HCT116 (cell line): Measurements from ENCODE around the gene KATNAL1. TPM values are rescaled to one million over a fixed set of nuclear protein-coding genes. Genes with fewer than 3 reads are reported as not detected.

Experiments used
- ATAC-seq: fragments of 200-7000 bp; cut with Tn5 transposase; 2 replicates; pipeline ENCODE4 v1.9.1; 2020; ENCODE audit warnings: mild to moderate bottlenecking, moderate library complexity
- BruUV-seq: library from RNA; stranded (reverse); fragments of 400-500 nt; replicated peaks from 2 replicates; lab custom pipeline; 2021; lab: Mats Ljungman, UMichigan
- CTCF ChIA-PET: fragments of 300-600 bp; sonication (Branson Sonifier 250); formaldehyde crosslinking; loops from one replicate; lab custom pipeline; 2021; ENCODE audit warnings: antibody characterized with exemption; lab: Charles Lee
- POLR2A ChIA-PET: fragments of 300-600, 350-600 bp; sonication (Branson Sonifier 250); formaldehyde crosslinking; loops from one replicate; lab custom pipeline; 2021; ENCODE audit warnings: antibody characterized with exemption; lab: Charles Lee
- RAD21 ChIA-PET, 2 experiments: fragments of 300-600 bp; sonication (Branson Sonifier 250); formaldehyde crosslinking; loops; one replicate each; lab custom pipeline; 2023; ENCODE audit warnings: low total read pairs in 2 of 2; ENCODE audit not compliant: uncharacterized antibody in 2 of 2, unreplicated experiment in 2 of 2, low non-redundant PET in 1 of 2; lab: Charles Lee
- DNase-seq: peaks from one replicate; pipeline ENCODE4 v3.0.0-alpha.2; 2010; ENCODE audit warnings: low read depth, low spot score
- H2AFZ ChIP-seq: fragments of 200-600 bp; shearing (Covaris generic), sonication (generic); 2 replicates; pipeline ENCODE4 v1.6.1; 2017; ENCODE audit warnings: low read depth, mixed run types, mixed read lengths, antibody characterized with exemption, low read length; ENCODE audit not compliant: poor library complexity, severe bottlenecking
- H3K27ac ChIP-seq: 2 replicates; pipeline ENCODE4 v1.5.1; 2012; ENCODE audit warnings: low read depth, low read length
- H3K27me3 ChIP-seq: fragments of 200-600 bp; sonication (generic); 2 replicates; pipeline ENCODE4 v1.6.1; 2016; ENCODE audit warnings: mixed run types, low read length, mixed read lengths; ENCODE audit not compliant: insufficient read depth
- H3K36me3 ChIP-seq, 2 experiments: fragments of 200-500 bp in 1 of 2; fragments of 200-600 bp in 1 of 2; sonication (Bioruptor generic) in 1 of 2; sonication (generic) in 1 of 2; 2 replicates each; pipeline versions ENCODE4 v1.5.1 to v1.6.1; 2014 to 2016; ENCODE audit warnings: low read length in 2 of 2, inconsistent platforms in 1 of 2, mixed read lengths in 1 of 2, mixed run types in 1 of 2; ENCODE audit not compliant: insufficient read depth in 2 of 2, control insufficient read depth in 1 of 2
- H3K4me1 ChIP-seq, 2 experiments: fragments of 200-600 bp in 1 of 2; sonication (generic) in 1 of 2; 2 replicates each; pipeline versions ENCODE4 v1.5.1 to v1.6.1; 2012 to 2017; ENCODE audit warnings: low read length in 2 of 2, inconsistent platforms in 1 of 2, mild to moderate bottlenecking in 1 of 2, mixed read lengths in 1 of 2, mixed run types in 1 of 2, moderate library complexity in 1 of 2; ENCODE audit not compliant: insufficient read depth in 2 of 2, control insufficient read depth in 1 of 2
- H3K4me2 ChIP-seq: fragments of 200-600 bp; sonication (generic); 2 replicates; pipeline ENCODE4 v1.6.1; 2017; ENCODE audit warnings: mixed run types, low read length, mixed read lengths
- H3K4me3 ChIP-seq, 2 experiments: fragments of 200-600 bp in 1 of 2; sonication (generic) in 1 of 2; replicated peaks in 1 of 2; 2 replicates each; pipeline ENCODE4 v1.5.1; 2011 to 2016; ENCODE audit warnings: low read length in 2 of 2, control low read depth in 1 of 2, low read depth in 1 of 2, mild to moderate bottlenecking in 1 of 2, mixed read lengths in 1 of 2, mixed run types in 1 of 2
- H3K79me2 ChIP-seq: fragments of 200-600 bp; sonication (generic); 2 replicates; pipeline ENCODE4 v1.6.1; 2017; ENCODE audit warnings: mild to moderate bottlenecking, mixed run types, low read length, moderate library complexity, mixed read lengths; ENCODE audit not compliant: insufficient read depth
- H3K9ac ChIP-seq: fragments of 200-600 bp; sonication (generic); 2 replicates; pipeline ENCODE4 v1.6.1; 2016; ENCODE audit warnings: low read length, mixed read lengths
- H3K9me2 ChIP-seq: fragments of 200-600 bp; sonication (generic), shearing (Covaris generic); 2 replicates; pipeline ENCODE4 v1.6.1; 2017; ENCODE audit warnings: mixed run types, mild to moderate bottlenecking, moderate library complexity; ENCODE audit not compliant: insufficient read depth
- H3K9me3 ChIP-seq, 2 experiments: fragments of 200-500 bp in 1 of 2; fragments of 200-600 bp in 1 of 2; sonication (Bioruptor generic) in 1 of 2; sonication (generic) in 1 of 2; 2 replicates each; pipeline ENCODE4 v1.6.1; 2014 to 2017; ENCODE audit warnings: low read length in 2 of 2, mixed read lengths in 2 of 2, inconsistent platforms in 1 of 2, low read depth in 1 of 2, mild to moderate bottlenecking in 1 of 2, mixed run types in 1 of 2, moderate library complexity in 1 of 2; ENCODE audit not compliant: control insufficient read depth in 1 of 2, insufficient read depth in 1 of 2
- H4K20me1 ChIP-seq: fragments of 200-600 bp; sonication (generic), shearing (Covaris generic); 2 replicates; pipeline ENCODE4 v1.6.1; 2017; ENCODE audit warnings: mixed run types, mild to moderate bottlenecking, moderate library complexity; ENCODE audit not compliant: insufficient read depth
- EZH2 ChIP-seq: fragments of 200-600 bp; sonication (generic); IDR thresholded peaks from 2 replicates; pipeline ENCODE4 v1.6.1; 2017; ENCODE audit warnings: antibody characterized with exemption, mixed run types
- POLR2A ChIP-seq: IDR thresholded peaks from 2 replicates; pipeline ENCODE4 v1.7.0; 2011; ENCODE audit warnings: borderline replicate concordance; ENCODE audit not compliant: insufficient read depth, insufficient read length; ENCODE audit errors: extremely low read depth
- POLR2AphosphoS5 ChIP-seq: IDR thresholded peaks from 2 replicates; pipeline ENCODE4 v1.6.1; 2011; ENCODE audit warnings: mild to moderate bottlenecking, low read depth, low read length, moderate library complexity
- YY1 ChIP-seq: IDR thresholded peaks from 2 replicates; pipeline ENCODE4 v1.6.1; 2011; ENCODE audit warnings: low read length, low read depth, moderate library complexity, mild to moderate bottlenecking; ENCODE audit not compliant: insufficient replicate concordance; ENCODE audit errors: extremely low read depth
- intact Hi-C: fragments of 100-400 bp; cut with micrococcal nuclease; formaldehyde crosslinking; loops from 2 replicates; pipeline ENCODE4 v1.10.0; 2022
- total RNA-seq: library from RNA; stranded (reverse); gene quantifications from one replicate; pipeline ENCODE4 v1.2.1, GENCODE V29; 2021; ENCODE audit not compliant: unreplicated experiment

Gene KATNAL1
- total RNA-seq, 1 experiment from 2014 or later = 17.3 TPM

GRCh38 chr13:30319655-30320054, 12.3 kb upstream of the KATNAL1 start:
- Histone ChIP-seq H3K9me2 (no peaks in the 10 kb centered on the region), H2AFZ (no peak overlapping the region), H3K4me1 (peaks cover 27 to 54% of the 10 kb centered on the region in 2 experiments), H3K9ac (no peak overlapping the region), H3K4me3 (no peak overlapping the region), H4K20me1 (no peaks in the 10 kb centered on the region), H3K27me3 (no peaks in the 10 kb centered on the region), H3K27ac (no peak overlapping the region), H3K4me2 (no peak overlapping the region), H3K9me3 (no peaks in the 10 kb centered on the region), H3K79me2 (no peaks in the 10 kb centered on the region), H3K36me3 (no peaks in the 10 kb centered on the region)
- DNase-seq = no peak
- ChIA-PET RAD21 (no interaction called here), CTCF (no interaction called here), POLR2A (no interaction called here)
- intact Hi-C loops = no loop called here
- ATAC-seq = no peak
- BruUV-seq = no TSS peak
- TF ChIP-seq POLR2AphosphoS5 (no peak), POLR2A (no peak)

- H4K20me1 ChIP-seq = no peaks in the 10 kb centered on the region
- H3K4me1 ChIP-seq = peaks cover 27 to 54% of the 10 kb centered on the region in 2 experiments
- TF ChIP-seq POLR2AphosphoS5 = no peak
- no peak for TF ChIP-seq YY1
- TF ChIP-seq EZH2 = no peak
- H3K4me3 ChIP-seq = no peak overlapping the region
- H3K9me3 ChIP-seq = no peaks in the 10 kb centered on the region
- H3K79me2 ChIP-seq = no peaks in the 10 kb centered on the region
- intact Hi-C loops = no loop called here
- BruUV-seq = no TSS peak
- DNase-seq (no peak), ATAC-seq (no peak)
- no peaks in the 10 kb centered on the region for H3K27me3 ChIP-seq
- ChIA-PET CTCF (interaction anchor here (0.9 kb wide), 1 partner anchor 14 kb away, joined by 3 read pairs; no protein-coding TSS in a partner anchor), RAD21 (no interaction called here), POLR2A (no interaction called here)
- no peak overlapping the region for H3K9ac ChIP-seq
- no peaks in the 10 kb centered on the region for H3K9me2 ChIP-seq
- H3K36me3 ChIP-seq = no peaks in the 10 kb centered on the region
- no peak overlapping the region for H2AFZ ChIP-seq
- no peak overlapping the region for H3K27ac ChIP-seq
- H3K4me2 ChIP-seq = no peak overlapping the region
Observed at GRCh38 chr13:30319130-30319529, 11.8 kb upstream of the KATNAL1 start.
